Measurements from ENCODE around the gene TMEM63A.

GRCh38 chr1:225888289-225888897 is 6.2 kb upstream of the TMEM63A start:
- TF ChIP-seq CTCF (IDR thresholded peaks at IDR 0.05; ENCODE audit: borderline replicate concordance, extremely low read depth, low read length, poor library complexity, severe bottlenecking) (no peak), EZH2 (IDR thresholded peaks at IDR 0.05; ENCODE audit: borderline replicate concordance, low read depth, low read length, severe bottlenecking) (no peak)

All from DND-41 (cell line).